ENCODE measurements around the gene OR56B4. TPM values are rescaled to one million over a fixed set of nuclear protein-coding genes. Genes with fewer than 3 reads are reported as not detected.

Gene OR56B4
- total RNA-seq, 5 donors from 2014 or later (not counting 1 experiment from before 2014, with no cell fraction given) = not detected

GRCh38 chr11:6110011-6110410, 2.5 kb downstream of the OR56B4 start:
- Histone ChIP-seq H3K4me1 (ENCODE audit: control insufficient read depth in 1 of 2, extremely low read depth in 1 of 2, insufficient read depth in 2 of 2, low read length in 2 of 2) (no peaks in the 10 kb centered on the region), H3K36me3 (ENCODE audit: control insufficient read depth in 2 of 2, extremely low read depth in 1 of 2, insufficient read depth in 1 of 2, low read length in 1 of 2) (no peaks in the 10 kb centered on the region), H3K9me3 (no peaks in the 10 kb centered on the region), H3K27me3 (replicated peaks in 1 of 2; ENCODE audit: control insufficient read depth in 2 of 2, extremely low read depth in 1 of 2, insufficient read depth in 2 of 2, low read length in 1 of 2) (peaks cover 0 to 3% of the 10 kb centered on the region in 2 experiments), H3K4me3 (ENCODE audit: control insufficient read depth in 1 of 2, extremely low read depth in 1 of 2, low read length in 1 of 2) (no peak overlapping the region), H3K27ac (ENCODE audit: low read length) (no peak overlapping the region)
- peaks cover 8 to 27% of the 10 kb centered on the region in 2 donors for H3K27me3 Mint-ChIP-seq
- no peaks in the 10 kb centered on the region for H3K4me1 Mint-ChIP-seq
- ChIA-PET POLR2A (no interaction called here), CTCF (no interaction called here)
- H3K9me3 Mint-ChIP-seq = peaks cover 0 to 4% (median 0%) of the 10 kb centered on the region in 3 donors
- H3K36me3 Mint-ChIP-seq = no peaks in the 10 kb centered on the region
- ATAC-seq (replicated peaks in 1 of 4) = no peak
- no peak overlapping the region for H3K27ac Mint-ChIP-seq
- no peak for DNase-seq
- no CpG with 5 or more reads among the region's 1 CpG for WGBS (ENCODE audit: insufficient coverage)
- H3K4me3 Mint-ChIP-seq = no peak overlapping the region

GRCh38 chr11:6111673-6112072, 4.2 kb downstream of the OR56B4 start:
- ChIA-PET POLR2A (no interaction called here), CTCF (no interaction called here)
- Histone ChIP-seq H3K27ac (ENCODE audit: low read length) (no peak overlapping the region), H3K9me3 (no peaks in the 10 kb centered on the region), H3K27me3 (replicated peaks in 1 of 2; ENCODE audit: control insufficient read depth in 2 of 2, extremely low read depth in 1 of 2, insufficient read depth in 2 of 2, low read length in 1 of 2) (peaks cover 0 to 11% of the 10 kb centered on the region in 2 experiments), H3K4me3 (ENCODE audit: control insufficient read depth in 1 of 2, extremely low read depth in 1 of 2, low read length in 1 of 2) (no peak overlapping the region), H3K36me3 (ENCODE audit: control insufficient read depth in 2 of 2, extremely low read depth in 1 of 2, insufficient read depth in 1 of 2, low read length in 1 of 2) (no peaks in the 10 kb centered on the region), H3K4me1 (ENCODE audit: control insufficient read depth in 1 of 2, extremely low read depth in 1 of 2, insufficient read depth in 2 of 2, low read length in 2 of 2) (no peaks in the 10 kb centered on the region)
- DNase-seq = no peak
- Mint-ChIP-seq H3K9me3 (peaks cover 0 to 7% (median 0%) of the 10 kb centered on the region in 3 donors), H3K27me3 (peaks cover 5 to 30% of the 10 kb centered on the region in 2 donors), H3K4me3 (no peak overlapping the region), H3K36me3 (no peaks in the 10 kb centered on the region), H3K4me1 (no peaks in the 10 kb centered on the region), H3K27ac (no peak overlapping the region)
- no peak for ATAC-seq (replicated peaks in 1 of 4)
- 83% methylated on average over 1 of the region's 2 CpGs for WGBS (ENCODE audit: insufficient coverage)

GRCh38 chr11:6116638-6117037, 9.2 kb downstream of the OR56B4 start:
- Histone ChIP-seq H3K4me1 (ENCODE audit: control insufficient read depth in 1 of 2, extremely low read depth in 1 of 2, insufficient read depth in 2 of 2, low read length in 2 of 2) (no peaks in the 10 kb centered on the region), H3K36me3 (ENCODE audit: control insufficient read depth in 2 of 2, extremely low read depth in 1 of 2, insufficient read depth in 1 of 2, low read length in 1 of 2) (no peaks in the 10 kb centered on the region), H3K4me3 (ENCODE audit: control insufficient read depth in 1 of 2, extremely low read depth in 1 of 2, low read length in 1 of 2) (no peak overlapping the region), H3K27ac (ENCODE audit: low read length) (no peak overlapping the region), H3K27me3 (replicated peaks in 1 of 2; ENCODE audit: control insufficient read depth in 2 of 2, extremely low read depth in 1 of 2, insufficient read depth in 2 of 2, low read length in 1 of 2) (peaks cover 0 to 10% of the 10 kb centered on the region in 2 experiments), H3K9me3 (no peaks in the 10 kb centered on the region)
- H3K4me3 Mint-ChIP-seq = no peak overlapping the region
- POLR2A ChIA-PET = no interaction called here
- no peaks in the 10 kb centered on the region for H3K36me3 Mint-ChIP-seq
- no peak overlapping the region for H3K27ac Mint-ChIP-seq
- H3K4me1 Mint-ChIP-seq = no peaks in the 10 kb centered on the region
- H3K9me3 Mint-ChIP-seq = peaks cover 10 to 24% (median 11%) of the 10 kb centered on the region in 3 donors
- WGBS (ENCODE audit: insufficient coverage) = no CpG with 5 or more reads among the region's 1 CpG
- peaks cover 8 to 23% of the 10 kb centered on the region in 2 donors for H3K27me3 Mint-ChIP-seq
- DNase-seq (no peak), ATAC-seq (replicated peaks in 1 of 4) (no peak)
- CTCF ChIA-PET = no interaction called here

GRCh38 chr11:6124245-6124644, 16.8 kb downstream of the OR56B4 start:
- peaks cover 0 to 1% of the 10 kb centered on the region in 2 experiments for H3K27me3 ChIP-seq (replicated peaks in 1 of 2; ENCODE audit: control insufficient read depth in 2 of 2, extremely low read depth in 1 of 2, insufficient read depth in 2 of 2, low read length in 1 of 2)
- Mint-ChIP-seq H3K27me3 (peaks cover under 1 to 6% of the 10 kb centered on the region in 2 donors), H3K27ac (no peak overlapping the region), H3K4me1 (no peaks in the 10 kb centered on the region), H3K4me3 (no peak overlapping the region), H3K9me3 (peaks cover 0 to 2% (median 0%) of the 10 kb centered on the region in 3 donors), H3K36me3 (no peaks in the 10 kb centered on the region)
- ATAC-seq (replicated peaks in 1 of 4) (no peak), DNase-seq (no peak)
- no peaks in the 10 kb centered on the region for H3K4me1 ChIP-seq (ENCODE audit: control insufficient read depth in 1 of 2, extremely low read depth in 1 of 2, insufficient read depth in 2 of 2, low read length in 2 of 2)
- POLR2A ChIA-PET = no interaction called here
- no peak overlapping the region for H3K27ac ChIP-seq (ENCODE audit: low read length)
- H3K36me3 ChIP-seq (ENCODE audit: control insufficient read depth in 2 of 2, extremely low read depth in 1 of 2, insufficient read depth in 1 of 2, low read length in 1 of 2) = no peaks in the 10 kb centered on the region
- CTCF ChIA-PET = no interaction called here
- 68% methylated on average over 2 of the region's 3 CpGs for whole genome bisulfite sequencing (ENCODE audit: insufficient coverage)
- H3K9me3 ChIP-seq = no peaks in the 10 kb centered on the region
- no peak overlapping the region for H3K4me3 ChIP-seq (ENCODE audit: control insufficient read depth in 1 of 2, extremely low read depth in 1 of 2, low read length in 1 of 2)

- no peak overlapping the region for H3K27ac ChIP-seq (ENCODE audit: low read length)
- Mint-ChIP-seq H3K4me1 (no peaks in the 10 kb centered on the region), H3K9me3 (no peaks in the 10 kb centered on the region), H3K27me3 (peaks cover 6 to 9% of the 10 kb centered on the region in 2 donors), H3K36me3 (no peaks in the 10 kb centered on the region), H3K4me3 (no peak overlapping the region), H3K27ac (no peak overlapping the region)
- WGBS (ENCODE audit: insufficient coverage) = 86% methylated on average over 1 of the region's 4 CpGs
- no peaks in the 10 kb centered on the region for H3K9me3 ChIP-seq
- no peaks in the 10 kb centered on the region for H3K4me1 ChIP-seq (ENCODE audit: control insufficient read depth in 1 of 2, extremely low read depth in 1 of 2, insufficient read depth in 2 of 2, low read length in 2 of 2)
- peaks cover 0 to 6% of the 10 kb centered on the region in 2 experiments for H3K27me3 ChIP-seq (replicated peaks in 1 of 2; ENCODE audit: control insufficient read depth in 2 of 2, extremely low read depth in 1 of 2, insufficient read depth in 2 of 2, low read length in 1 of 2)
- POLR2A ChIA-PET = interaction anchor here in 1 of 2 donors (0.6 kb wide), 1 partner anchor 118 kb away, joined by 4 read pairs; no protein-coding TSS in a partner anchor
- H3K36me3 ChIP-seq (ENCODE audit: control insufficient read depth in 2 of 2, extremely low read depth in 1 of 2, insufficient read depth in 1 of 2, low read length in 1 of 2) = no peaks in the 10 kb centered on the region
- no peak for ATAC-seq (replicated peaks in 1 of 4)
- no peak overlapping the region for H3K4me3 ChIP-seq (ENCODE audit: control insufficient read depth in 1 of 2, extremely low read depth in 1 of 2, low read length in 1 of 2)
- CTCF ChIA-PET = no interaction called here
- no peak for DNase-seq
Measured at GRCh38 chr11:6127881-6128280, 20.4 kb downstream of the OR56B4 start.

GRCh38 chr11:6129011-6129410, 21.5 kb downstream of the OR56B4 start:
- Histone ChIP-seq H3K4me1 (ENCODE audit: control insufficient read depth in 1 of 2, extremely low read depth in 1 of 2, insufficient read depth in 2 of 2, low read length in 2 of 2) (no peaks in the 10 kb centered on the region), H3K36me3 (ENCODE audit: control insufficient read depth in 2 of 2, extremely low read depth in 1 of 2, insufficient read depth in 1 of 2, low read length in 1 of 2) (no peaks in the 10 kb centered on the region), H3K27ac (ENCODE audit: low read length) (no peak overlapping the region), H3K27me3 (replicated peaks in 1 of 2; ENCODE audit: control insufficient read depth in 2 of 2, extremely low read depth in 1 of 2, insufficient read depth in 2 of 2, low read length in 1 of 2) (peaks cover 0 to 6% of the 10 kb centered on the region in 2 experiments), H3K9me3 (no peaks in the 10 kb centered on the region), H3K4me3 (ENCODE audit: control insufficient read depth in 1 of 2, extremely low read depth in 1 of 2, low read length in 1 of 2) (no peak overlapping the region)
- H3K36me3 Mint-ChIP-seq = no peaks in the 10 kb centered on the region
- DNase-seq = no peak
- no peak overlapping the region for H3K27ac Mint-ChIP-seq
- H3K4me1 Mint-ChIP-seq = no peaks in the 10 kb centered on the region
- H3K9me3 Mint-ChIP-seq = no peaks in the 10 kb centered on the region
- no peak overlapping the region for H3K4me3 Mint-ChIP-seq
- POLR2A ChIA-PET = no interaction called here
- H3K27me3 Mint-ChIP-seq = peaks cover 6 to 13% of the 10 kb centered on the region in 2 donors
- WGBS (ENCODE audit: insufficient coverage) = 17% methylated on average over 1 of the region's 1 CpG
- no peak for ATAC-seq (replicated peaks in 1 of 4)
- CTCF ChIA-PET = no interaction called here

- no peaks in the 10 kb centered on the region for H3K9me3 Mint-ChIP-seq
- no CpG with 5 or more reads among the region's 1 CpG for whole genome bisulfite sequencing (ENCODE audit: insufficient coverage)
- no peaks in the 10 kb centered on the region for H3K9me3 ChIP-seq
- H3K4me3 ChIP-seq (ENCODE audit: control insufficient read depth in 1 of 2, extremely low read depth in 1 of 2, low read length in 1 of 2) = no peak overlapping the region
- no peaks in the 10 kb centered on the region for H3K4me1 ChIP-seq (ENCODE audit: control insufficient read depth in 1 of 2, extremely low read depth in 1 of 2, insufficient read depth in 2 of 2, low read length in 2 of 2)
- no peaks in the 10 kb centered on the region for H3K36me3 Mint-ChIP-seq
- H3K27me3 Mint-ChIP-seq = peaks cover 7 to 14% of the 10 kb centered on the region in 2 donors
- H3K4me1 Mint-ChIP-seq = no peaks in the 10 kb centered on the region
- H3K27ac Mint-ChIP-seq = no peak overlapping the region
- ATAC-seq (replicated peaks in 1 of 4) = no peak
- no peak overlapping the region for H3K27ac ChIP-seq (ENCODE audit: low read length)
- H3K4me3 Mint-ChIP-seq = no peak overlapping the region
- no peak for DNase-seq
- H3K27me3 ChIP-seq (replicated peaks in 1 of 2; ENCODE audit: control insufficient read depth in 2 of 2, extremely low read depth in 1 of 2, insufficient read depth in 2 of 2, low read length in 1 of 2) = peaks cover 0 to 6% of the 10 kb centered on the region in 2 experiments
- ChIA-PET CTCF (no interaction called here), POLR2A (no interaction called here)
- no peaks in the 10 kb centered on the region for H3K36me3 ChIP-seq (ENCODE audit: control insufficient read depth in 2 of 2, extremely low read depth in 1 of 2, insufficient read depth in 1 of 2, low read length in 1 of 2)
Measured at GRCh38 chr11:6129635-6130034, 22.2 kb downstream of the OR56B4 start.

Data from T-cell (primary cell).